Amygdala (tissue), 56 donors: ENCODE measurements around the gene SSBP4.
"Not testable (repeated sequence)": the region's sequence is repeated elsewhere in the genome, so short reads cannot be mapped to it uniquely, and the experiment has no call there.

ENCODE experiments used
- DNase-seq, 56 donors: peaks; one replicate each; lab custom pipeline; 2025; lab: John Stamatoyannopoulos, UW

SSBP4 gene

GRCh38 chr19:18392926-18393325, 26.3 kb upstream of the SSBP4 start:
- DNase-seq: no peak

- DNase-seq: peak in 3 of 56 donors; percentile 10 to 35 (median 17)
Observed at GRCh38 chr19:18393836-18394235, 25.4 kb upstream of the SSBP4 start.

- DNase-seq: no peak
Observed at GRCh38 chr19:18396471-18397241, 22.5 kb upstream of the SSBP4 start.

- DNase-seq: peak in 8 of 56 donors; percentile 9 to 40 (median 20)
Observed at GRCh38 chr19:18397242-18398202, 21.7 kb upstream of the SSBP4 start, which contains the start of gene LRRC25. Gene LRRC25, minus strand, starts transcription at chr19:18397622. Its CDS starts 659 bp downstream, at chr19:18396963.

GRCh38 chr19:18399008-18399407, 20.2 kb upstream of the SSBP4 start:
- DNase-seq: no peak

- DNase-seq: peak in 16 of 56 donors; percentile 13 to 73 (median 26)
Observed at GRCh38 chr19:18401580-18402112, 17.6 kb upstream of the SSBP4 start.

- not testable (repeated sequence) for DNase-seq
Observed at GRCh38 chr19:18402455-18403248, 16.5 kb upstream of the SSBP4 start.

- DNase-seq: not testable (repeated sequence)
Observed at GRCh38 chr19:18405754-18406153, 13.4 kb upstream of the SSBP4 start.

- no peak for DNase-seq
Observed at GRCh38 chr19:18406749-18407148, 12.4 kb upstream of the SSBP4 start.

- peak in 1 of 56 donors; percentile 13 for DNase-seq
Observed at GRCh38 chr19:18408053-18408476, 11.1 kb upstream of the SSBP4 start.

GRCh38 chr19:18412610-18413239, 6.5 kb upstream of the SSBP4 start:
- no peak for DNase-seq

GRCh38 chr19:18414504-18415177, 4.6 kb upstream of the SSBP4 start:
- no peak for DNase-seq

- DNase-seq: peak in 33 of 56 donors; percentile 11 to 79 (median 42)
Observed at GRCh38 chr19:18415178-18415867, 3.9 kb upstream of the SSBP4 start.

GRCh38 chr19:18416778-18417249, 2.4 kb upstream of the SSBP4 start:
- DNase-seq: peak in 51 of 56 donors; percentile 22 to 83 (median 67)

GRCh38 chr19:18417250-18418028, 1.8 kb upstream of the SSBP4 start:
- peak in 22 of 56 donors; percentile 16 to 70 (median 48) for DNase-seq

- peak in 12 of 56 donors; percentile 29 to 62 (median 50) for DNase-seq
Observed at GRCh38 chr19:18418029-18418482, 1.1 kb upstream of the SSBP4 start.
